ENCODE results near the gene SKI.
A peak's percentile ranks its signal among the peaks of the same experiment; 100 is the strongest.

SKI gene

GRCh38 chr1:2221271-2221670 is 6.8 kb upstream of the SKI start:
- POLR2A ChIA-PET, result interaction anchor here (0.9 kb wide), 1 partner anchor 12 kb away, joined by 3 read pairs; no protein-coding TSS in a partner anchor
- TF ChIP-seq ARNT (IDR thresholded peaks at IDR 0.05) (no peak), TARDBP (IDR thresholded peaks at IDR 0.05) (no peak), SUZ12 (IDR thresholded peaks at IDR 0.05) (no peak), HDGF (IDR thresholded peaks at IDR 0.05; ENCODE audit: borderline replicate concordance) (no peak), L3MBTL2 (conservative IDR thresholded peaks at IDR 0.05) (no peak), SP1 (IDR thresholded peaks at IDR 0.05) (no peak)
- CTCF ChIA-PET, result no interaction called here
- no peak for DNase-seq (ENCODE audit: extremely low spot score)

DNA sequence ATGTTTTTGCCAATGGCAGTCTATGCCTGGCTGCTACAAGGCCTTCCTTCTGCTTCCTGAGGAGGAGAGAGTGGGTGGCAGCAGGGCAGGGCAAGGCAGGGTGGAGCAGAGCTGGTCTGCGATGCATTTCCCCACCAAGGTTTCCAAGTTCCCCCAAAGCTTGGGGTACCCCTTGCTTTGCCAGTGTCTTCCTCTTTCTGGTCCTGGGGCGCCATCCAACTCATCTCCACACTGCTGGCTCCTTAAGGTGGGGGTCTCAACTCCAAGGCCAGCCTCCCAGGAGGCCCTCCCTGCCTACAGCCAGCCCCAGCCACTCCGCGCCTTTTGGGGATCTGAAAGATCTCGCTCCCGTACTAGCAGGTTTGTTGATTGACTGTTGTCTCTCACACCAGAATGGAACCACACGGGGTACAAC is 3.9 kb upstream of the SKI start:
- ChIA-PET POLR2A (interaction anchor here (0.8 kb wide), 1 partner anchor 25 kb away, joined by 4 read pairs; no protein-coding TSS in a partner anchor), CTCF (interaction anchor here (1.4 kb wide), 1 partner anchor 17 kb away, joined by 3 read pairs; no protein-coding TSS in a partner anchor)
- no peak for DNase-seq (ENCODE audit: extremely low spot score)
- TF ChIP-seq ZNF384 (IDR thresholded peaks at IDR 0.05) (no peak), NFRKB (IDR thresholded peaks at IDR 0.05) (no peak), FOXA1 (IDR thresholded peaks at IDR 0.05) (no peak), LEF1 (IDR thresholded peaks at IDR 0.05; ENCODE audit: borderline replicate concordance) (no peak), HDGF (IDR thresholded peaks at IDR 0.05; ENCODE audit: borderline replicate concordance) (no peak)

DNA sequence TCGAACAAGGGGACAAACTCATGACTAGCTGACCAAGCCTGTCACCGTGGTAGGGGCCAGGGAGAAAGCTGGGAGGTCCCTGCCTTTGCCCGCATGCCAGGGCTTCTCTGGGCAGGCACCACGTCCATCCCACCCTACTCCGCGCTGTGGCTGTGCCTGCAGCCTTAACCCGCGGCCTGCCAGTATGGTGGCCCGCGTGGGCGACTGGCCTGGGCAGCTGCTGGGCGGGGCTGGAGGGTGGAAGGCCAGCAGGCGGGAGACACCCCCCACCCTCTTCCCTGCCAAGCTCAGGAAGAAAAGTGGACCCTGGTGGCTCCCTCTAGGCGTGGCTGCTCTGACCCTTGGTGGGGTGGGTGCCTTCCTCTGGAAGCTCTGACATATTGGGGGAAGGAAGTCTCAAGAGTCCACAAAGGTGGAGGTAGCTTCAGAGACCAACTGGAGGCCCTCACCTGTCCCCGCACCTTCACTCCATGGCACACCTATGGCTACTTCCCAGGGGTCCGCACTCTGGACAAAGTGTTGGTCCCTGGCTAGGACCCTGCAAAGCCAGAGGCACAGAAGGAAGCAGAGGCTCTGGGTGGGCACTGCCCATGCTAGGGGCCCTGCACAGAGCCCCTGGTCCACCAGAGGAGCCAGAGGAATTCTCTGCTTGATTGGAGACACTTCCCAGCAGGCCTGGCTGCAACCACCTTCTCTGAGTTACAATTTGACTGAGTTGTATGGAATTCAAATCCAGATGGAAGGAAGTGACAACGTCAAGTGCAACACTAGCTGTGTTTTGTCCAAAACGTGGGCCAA is 3.3 kb upstream of the SKI start:
- POLR2A ChIA-PET, result interaction anchor here (0.8 kb wide), 1 partner anchor 26 kb away, joined by 4 read pairs; no protein-coding TSS in a partner anchor
- CTCF ChIA-PET, result interaction anchor here (0.9 to 1.4 kb wide), 2 partner anchors 9 to 17 kb away, joined by 3 to 4 read pairs; no protein-coding TSS in a partner anchor

DNA sequence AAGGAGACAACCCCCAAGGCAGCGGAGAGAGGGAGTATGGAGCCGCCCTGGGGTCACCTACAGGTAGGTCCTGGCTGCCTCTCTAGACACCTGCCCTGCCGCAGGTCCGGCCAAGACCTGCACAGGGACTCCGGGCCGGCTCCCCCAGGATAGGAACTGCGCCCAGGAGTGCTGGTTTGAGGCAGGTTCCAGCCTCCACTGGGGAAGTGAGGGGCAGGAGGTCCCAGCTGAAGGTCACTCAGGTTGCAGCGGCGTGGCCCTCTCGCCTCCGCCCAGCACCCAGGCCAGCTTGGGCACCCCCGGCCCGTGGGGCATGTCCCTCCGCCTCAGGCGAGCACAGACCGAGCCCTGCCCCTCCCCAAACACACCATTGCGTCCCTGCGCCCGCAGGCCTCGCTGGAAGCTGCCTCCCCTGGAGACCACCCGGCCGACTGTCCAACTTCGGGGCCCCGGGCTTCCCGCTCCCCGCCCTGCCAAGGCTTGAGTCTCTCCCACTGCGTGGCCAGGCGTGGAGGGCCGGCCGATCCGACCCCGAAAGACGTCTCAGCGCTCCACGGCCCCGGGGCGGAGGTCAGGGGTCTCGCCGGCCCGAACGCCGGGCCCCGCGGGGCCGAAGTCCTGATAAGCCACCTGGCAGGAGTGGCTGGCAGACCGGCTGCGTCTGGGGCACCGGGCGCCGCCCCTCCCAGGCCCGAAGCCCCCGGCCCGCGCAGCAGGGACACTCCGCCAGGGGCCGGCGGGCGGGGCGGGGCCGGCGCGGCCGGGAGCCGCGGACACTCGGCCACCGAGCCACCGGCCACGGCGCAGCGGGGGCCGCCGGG is 1.4 kb upstream of the SKI start:
- CTCF ChIA-PET, result no interaction called here

More for the DNA sequence above, 3.3 kb upstream of the SKI start:
- DNase-seq (ENCODE audit: extremely low spot score), result no peak
- TF ChIP-seq FOXA1 (IDR thresholded peaks at IDR 0.05), result no peak
- TF ChIP-seq NFRKB (IDR thresholded peaks at IDR 0.05), result no peak
- no peak for TF ChIP-seq ARNT (IDR thresholded peaks at IDR 0.05)
- TF ChIP-seq HDGF (IDR thresholded peaks at IDR 0.05; ENCODE audit: borderline replicate concordance), result no peak
- TF ChIP-seq SP1 (IDR thresholded peaks at IDR 0.05), result no peak
- no peak for TF ChIP-seq SUZ12 (IDR thresholded peaks at IDR 0.05)

GRCh38 chr1:2227346-2228156 is 568 bp upstream of the SKI start:
- TF ChIP-seq HDGF (IDR thresholded peaks at IDR 0.05; ENCODE audit: borderline replicate concordance) (no peak), ZNF384 (IDR thresholded peaks at IDR 0.05) (no peak), NFRKB (IDR thresholded peaks at IDR 0.05) (no peak), SP1 (IDR thresholded peaks at IDR 0.05) (no peak), BHLHE40 (IDR thresholded peaks at IDR 0.05; ENCODE audit: borderline replicate concordance) (no peak), SUZ12 (IDR thresholded peaks at IDR 0.05) (no peak), FOXM1 (IDR thresholded peaks at IDR 0.05; ENCODE audit: borderline replicate concordance) (no peak), ARNT (IDR thresholded peaks at IDR 0.05) (no peak), ELF4 (IDR thresholded peaks at IDR 0.05) (no peak), L3MBTL2 (conservative IDR thresholded peaks at IDR 0.05) (no peak), LEF1 (IDR thresholded peaks at IDR 0.05; ENCODE audit: borderline replicate concordance) (no peak), CTBP1 (IDR thresholded peaks at IDR 0.05; ENCODE audit: borderline replicate concordance) (no peak), TARDBP (IDR thresholded peaks at IDR 0.05) (no peak), FOXA1 (IDR thresholded peaks at IDR 0.05) (no peak), FOXK2 (IDR thresholded peaks at IDR 0.05) (no peak)
- TF ChIP-seq, protein P1, sequence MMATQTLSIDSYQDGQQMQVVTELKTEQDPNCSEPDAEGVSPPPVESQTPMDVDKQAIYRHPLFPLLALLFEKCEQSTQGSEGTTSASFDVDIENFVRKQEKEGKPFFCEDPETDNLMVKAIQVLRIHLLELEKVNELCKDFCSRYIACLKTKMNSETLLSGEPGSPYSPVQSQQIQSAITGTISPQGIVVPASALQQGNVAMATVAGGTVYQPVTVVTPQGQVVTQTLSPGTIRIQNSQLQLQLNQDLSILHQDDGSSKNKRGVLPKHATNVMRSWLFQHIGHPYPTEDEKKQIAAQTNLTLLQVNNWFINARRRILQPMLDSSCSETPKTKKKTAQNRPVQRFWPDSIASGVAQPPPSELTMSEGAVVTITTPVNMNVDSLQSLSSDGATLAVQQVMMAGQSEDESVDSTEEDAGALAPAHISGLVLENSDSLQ (IDR thresholded peaks at IDR 0.05), result no peak
- ChIA-PET POLR2A (interaction anchor here (0.5 to 1.8 kb wide), 21 partner anchors 9 to 318 kb away, joined by 3 to 21 read pairs (median 4); partner anchors contain the start of genes FAAP20, MORN1 and RER1), CTCF (interaction anchor here (0.5 to 1.0 kb wide), 4 partner anchors 10 to 937 kb away, joined by 3 to 4 read pairs (median 3); no protein-coding TSS in a partner anchor)
- peak; percentile 99 for DNase-seq (ENCODE audit: extremely low spot score)

More for the DNA sequence above, 1.4 kb upstream of the SKI start:
- TF ChIP-seq ELF4 (IDR thresholded peaks at IDR 0.05) (no peak), L3MBTL2 (conservative IDR thresholded peaks at IDR 0.05) (no peak), TARDBP (IDR thresholded peaks at IDR 0.05) (no peak), BHLHE40 (IDR thresholded peaks at IDR 0.05; ENCODE audit: borderline replicate concordance) (no peak), LEF1 (IDR thresholded peaks at IDR 0.05; ENCODE audit: borderline replicate concordance) (no peak), FOXM1 (IDR thresholded peaks at IDR 0.05; ENCODE audit: borderline replicate concordance) (no peak; the same call in 1 of the 2 replicates), CTBP1 (IDR thresholded peaks at IDR 0.05; ENCODE audit: borderline replicate concordance) (no peak)
- no peak for DNase-seq (ENCODE audit: extremely low spot score)
- POLR2A ChIA-PET, result interaction anchor here (1.1 to 1.4 kb wide), 2 partner anchors 15 to 31 kb away, joined by 3 to 9 read pairs; partner anchors contain the start of gene FAAP20

GRCh38 chr1:2228694-2229036 is 546 bp downstream of the SKI start:
- DNase-seq (ENCODE audit: extremely low spot score), result no peak
- POLR2A ChIA-PET, result interaction anchor here (0.9 to 1.8 kb wide), 10 partner anchors 9 to 163 kb away, joined by 3 to 10 read pairs (median 4); partner anchors contain the start of genes FAAP20, MORN1 and RER1
- CTCF ChIA-PET, result interaction anchor here (1.1 kb wide), 1 partner anchor 29 kb away, joined by 4 read pairs; no protein-coding TSS in a partner anchor
- TF ChIP-seq BHLHE40 (IDR thresholded peaks at IDR 0.05; ENCODE audit: borderline replicate concordance) (no peak), ELF4 (IDR thresholded peaks at IDR 0.05) (no peak), SUZ12 (IDR thresholded peaks at IDR 0.05) (no peak), ARNT (IDR thresholded peaks at IDR 0.05) (no peak), ZNF384 (IDR thresholded peaks at IDR 0.05) (no peak), SP1 (IDR thresholded peaks at IDR 0.05) (no peak), NFRKB (IDR thresholded peaks at IDR 0.05) (no peak), L3MBTL2 (conservative IDR thresholded peaks at IDR 0.05) (no peak), TARDBP (IDR thresholded peaks at IDR 0.05) (no peak), FOXK2 (IDR thresholded peaks at IDR 0.05) (no peak)
- TF ChIP-seq, protein P1 (IDR thresholded peaks at IDR 0.05), result no peak
